GM21717 (cell line): ENCODE results near the gene RRAGC.
A peak's percentile ranks its signal among the peaks of the same experiment; 100 is the strongest.

Source experiments
- ATAC-seq: cut with Tn5 transposase; IDR thresholded peaks from one replicate; pipeline ENCODE4 v1.9.1; 2021; ENCODE audit warnings: mild to moderate bottlenecking, moderate library complexity; ENCODE audit not compliant: unreplicated experiment

RRAGC gene, protein sequence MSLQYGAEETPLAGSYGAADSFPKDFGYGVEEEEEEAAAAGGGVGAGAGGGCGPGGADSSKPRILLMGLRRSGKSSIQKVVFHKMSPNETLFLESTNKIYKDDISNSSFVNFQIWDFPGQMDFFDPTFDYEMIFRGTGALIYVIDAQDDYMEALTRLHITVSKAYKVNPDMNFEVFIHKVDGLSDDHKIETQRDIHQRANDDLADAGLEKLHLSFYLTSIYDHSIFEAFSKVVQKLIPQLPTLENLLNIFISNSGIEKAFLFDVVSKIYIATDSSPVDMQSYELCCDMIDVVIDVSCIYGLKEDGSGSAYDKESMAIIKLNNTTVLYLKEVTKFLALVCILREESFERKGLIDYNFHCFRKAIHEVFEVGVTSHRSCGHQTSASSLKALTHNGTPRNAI

DNA sequence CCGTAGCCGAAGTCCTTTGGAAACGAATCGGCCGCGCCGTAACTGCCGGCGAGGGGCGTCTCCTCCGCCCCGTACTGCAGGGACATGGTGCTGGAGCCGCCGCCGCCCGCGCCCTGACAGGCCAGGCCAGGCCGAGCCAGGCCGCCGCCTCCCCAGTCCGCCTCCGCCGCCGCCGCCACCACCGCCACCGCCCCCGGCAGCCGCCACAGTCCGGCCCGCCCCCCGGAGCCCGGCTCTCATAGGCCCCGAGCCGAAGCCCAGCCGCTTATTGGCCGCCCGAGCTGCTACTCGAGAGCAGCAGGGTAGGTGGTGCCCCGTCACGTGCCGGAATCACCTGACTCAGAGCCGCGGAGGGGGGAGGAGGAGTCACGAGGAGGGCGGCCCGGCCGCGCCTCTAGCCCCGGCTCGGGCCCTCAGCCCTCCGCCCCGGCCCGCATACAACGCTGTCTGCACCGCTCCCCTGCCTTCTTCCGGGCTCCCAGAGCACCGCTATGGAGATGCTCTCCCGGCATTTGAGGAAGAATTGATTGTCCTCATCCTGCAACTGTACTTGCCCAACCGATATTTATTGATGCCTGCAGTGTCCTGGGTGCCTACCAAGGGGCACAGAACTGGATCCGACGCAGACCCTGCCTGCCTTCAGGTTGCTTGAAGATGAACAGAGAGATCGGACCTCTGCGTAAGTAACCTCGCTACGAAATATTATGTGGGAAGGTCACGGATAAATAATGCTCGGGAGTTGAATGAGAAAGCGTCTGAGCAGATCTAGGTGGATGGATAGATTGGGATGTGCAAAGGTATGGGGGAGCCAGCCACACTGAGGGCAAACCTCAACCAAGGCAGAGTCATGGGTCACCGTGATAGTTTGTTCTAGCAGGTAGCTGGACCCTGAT, at the start of gene RRAGC:
TSS of gene RRAGC (minus strand) at position 212 of the 893 bp plus-strand sequence. CDS start at position 86, 126 bp downstream.
- ATAC-seq: peak; percentile 90

DNA sequence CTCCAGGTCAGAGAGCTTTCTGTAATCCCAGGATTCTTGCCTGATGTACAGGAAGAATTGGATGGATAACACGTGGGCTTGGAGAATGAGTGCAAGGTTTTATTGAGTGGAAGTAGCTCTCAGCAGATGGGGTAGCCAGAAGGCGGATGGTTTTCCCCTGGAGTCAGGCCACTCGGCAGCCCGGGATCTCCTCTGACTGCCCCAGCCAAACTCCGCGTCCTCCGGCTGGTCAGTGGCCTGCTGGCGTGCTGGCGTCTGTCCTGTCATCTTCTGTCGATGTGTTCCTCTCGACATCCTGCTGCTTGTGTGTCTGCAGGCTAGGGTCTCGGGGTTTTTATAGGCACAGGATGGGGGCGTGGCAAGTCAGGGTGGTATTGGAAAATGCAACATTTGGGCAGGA, 49.2 kb upstream of the RRAGC start:
- ATAC-seq: no peak

DNA sequence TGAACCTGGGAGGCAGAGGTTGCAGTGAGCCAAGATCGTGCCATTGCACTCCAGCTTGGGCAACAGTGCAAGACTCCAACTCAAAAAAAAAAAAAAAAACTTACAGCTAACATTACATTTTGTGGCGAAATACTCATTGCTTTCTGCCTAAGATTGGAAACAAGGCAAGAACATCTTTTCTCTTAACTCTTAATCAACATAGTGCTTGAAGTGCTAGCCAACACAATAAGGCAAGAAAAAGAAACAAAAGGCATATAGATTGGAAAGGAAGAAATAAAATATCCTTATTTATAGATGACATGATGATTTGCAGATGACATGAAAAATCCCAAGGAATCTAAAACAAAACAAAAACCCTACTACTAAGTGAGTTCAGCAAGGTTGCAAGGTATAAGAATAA, 46.4 kb upstream of the RRAGC start:
- no peak for ATAC-seq

DNA sequence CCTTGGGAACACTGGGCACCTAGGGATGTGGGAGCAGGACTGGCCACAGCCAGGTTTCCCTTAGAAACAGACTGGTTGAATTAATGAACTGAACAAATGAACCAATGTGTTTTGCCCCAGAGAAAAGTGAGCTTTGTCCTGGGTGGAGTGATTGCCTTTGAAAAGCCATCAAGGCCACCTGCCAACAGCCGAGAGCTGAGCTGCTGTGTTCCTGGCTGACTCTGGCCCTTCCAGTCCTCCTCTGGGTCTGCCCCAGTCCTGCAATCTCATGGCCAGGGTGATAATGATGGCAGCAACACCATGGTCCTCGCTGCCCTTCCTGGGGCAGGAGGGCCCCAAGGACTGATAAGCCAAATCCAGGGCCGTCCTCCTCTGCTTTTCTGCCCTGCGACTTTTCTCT, 40.0 kb upstream of the RRAGC start:
- no peak for ATAC-seq

DNA sequence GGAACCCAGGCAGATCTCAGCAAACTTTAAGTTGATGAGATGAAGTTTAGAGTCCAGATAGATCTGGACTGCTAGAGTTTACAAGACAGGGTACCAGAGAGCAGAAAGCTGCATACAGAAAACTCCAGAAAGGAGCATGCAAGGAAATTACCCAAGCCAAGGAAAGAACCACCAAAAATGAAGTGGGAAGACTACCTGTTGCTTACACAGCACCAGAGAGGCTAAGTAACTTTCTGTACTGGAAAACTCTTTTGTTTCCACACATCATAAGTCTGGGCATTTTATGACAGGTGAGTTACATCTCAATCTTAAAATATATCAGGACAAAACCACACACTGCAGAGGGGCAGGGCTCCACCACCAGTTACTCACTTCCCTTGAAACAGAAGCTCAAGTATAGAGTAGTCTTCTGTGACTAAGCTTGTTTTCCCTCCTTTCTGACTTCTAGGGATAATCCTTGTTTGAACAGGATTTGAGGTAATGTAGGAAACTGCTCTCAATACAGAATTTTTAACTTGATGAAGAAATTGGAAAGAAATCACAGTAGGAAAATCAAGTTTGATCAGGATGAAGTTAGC, 39.2 kb upstream of the RRAGC start:
- ATAC-seq: no peak

DNA sequence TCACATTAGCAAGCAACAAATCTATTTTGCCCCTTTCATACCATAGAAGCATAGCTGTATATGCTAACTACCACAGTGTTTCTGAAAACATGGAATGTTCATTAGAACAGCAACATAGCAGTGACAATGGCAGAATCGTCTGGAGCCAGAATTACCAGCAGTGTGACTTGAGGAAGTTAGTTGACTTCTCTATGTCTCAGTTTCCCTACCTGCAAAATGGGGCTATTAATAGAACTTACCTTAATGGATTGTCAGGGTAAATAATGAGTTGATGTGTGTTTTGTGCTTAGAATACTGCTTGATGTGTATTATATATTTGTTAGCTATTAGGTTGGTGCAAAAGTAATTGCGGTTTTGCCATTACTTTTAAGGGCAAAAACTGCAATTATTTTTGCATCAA, 36.6 kb upstream of the RRAGC start:
- no peak for ATAC-seq

DNA sequence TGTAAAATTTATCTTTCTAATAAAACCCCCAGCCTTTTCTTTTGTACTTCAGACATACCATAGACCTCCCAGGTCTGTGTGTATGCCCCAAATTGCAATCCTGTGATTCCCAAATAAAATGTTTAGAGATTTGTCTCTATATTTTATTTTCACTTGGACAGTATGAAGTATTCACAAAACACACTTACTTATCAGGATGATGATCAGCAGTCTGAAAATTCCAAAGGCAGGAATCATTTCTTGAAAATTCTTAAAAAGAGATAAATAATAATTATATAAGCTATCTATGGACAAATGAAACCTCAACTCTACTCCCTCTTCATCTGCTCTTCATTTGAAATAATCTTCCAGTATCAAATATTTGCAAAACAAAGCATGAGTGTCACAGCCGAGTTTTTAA, 33.4 kb upstream of the RRAGC start:
- no peak for ATAC-seq

DNA sequence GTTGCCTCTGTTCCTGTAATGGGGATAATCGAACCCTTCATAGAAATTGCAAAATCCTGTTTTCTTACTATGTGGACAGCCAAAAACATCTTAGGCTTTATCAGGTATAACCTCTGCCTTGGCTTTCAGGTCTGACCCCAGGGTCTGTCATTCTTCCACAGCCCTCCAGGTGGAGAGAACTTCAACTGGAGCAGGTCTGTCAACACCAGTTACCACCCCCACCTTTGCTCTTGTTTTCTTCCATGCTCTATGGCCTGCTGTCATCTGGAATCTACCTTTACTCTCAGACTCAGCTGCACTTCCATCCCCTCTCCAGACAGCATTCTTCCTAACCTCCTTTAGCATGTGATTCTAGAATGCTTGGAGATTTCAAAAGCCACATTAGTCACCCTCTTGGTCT, 32.2 kb upstream of the RRAGC start:
- ATAC-seq: no peak

DNA sequence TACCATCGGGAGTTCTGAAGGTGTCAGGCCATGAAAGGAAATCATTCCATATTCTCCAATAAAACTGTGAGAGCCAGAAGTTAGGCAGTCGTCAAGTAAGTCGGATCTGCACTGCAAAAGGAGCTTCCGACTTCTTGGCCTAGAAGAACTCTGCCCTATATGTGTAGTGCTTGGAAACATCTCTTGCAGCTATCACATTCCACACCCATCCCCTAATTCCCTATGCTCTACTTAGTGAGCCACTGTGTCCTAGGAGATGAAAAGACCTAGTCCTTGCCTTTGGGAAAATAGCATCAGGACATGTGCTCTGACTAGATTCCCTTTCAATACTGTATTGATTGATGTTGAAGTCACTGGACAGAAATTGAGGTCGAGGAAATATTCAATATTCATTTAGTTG, 30.0 kb upstream of the RRAGC start:
- no peak for ATAC-seq

DNA sequence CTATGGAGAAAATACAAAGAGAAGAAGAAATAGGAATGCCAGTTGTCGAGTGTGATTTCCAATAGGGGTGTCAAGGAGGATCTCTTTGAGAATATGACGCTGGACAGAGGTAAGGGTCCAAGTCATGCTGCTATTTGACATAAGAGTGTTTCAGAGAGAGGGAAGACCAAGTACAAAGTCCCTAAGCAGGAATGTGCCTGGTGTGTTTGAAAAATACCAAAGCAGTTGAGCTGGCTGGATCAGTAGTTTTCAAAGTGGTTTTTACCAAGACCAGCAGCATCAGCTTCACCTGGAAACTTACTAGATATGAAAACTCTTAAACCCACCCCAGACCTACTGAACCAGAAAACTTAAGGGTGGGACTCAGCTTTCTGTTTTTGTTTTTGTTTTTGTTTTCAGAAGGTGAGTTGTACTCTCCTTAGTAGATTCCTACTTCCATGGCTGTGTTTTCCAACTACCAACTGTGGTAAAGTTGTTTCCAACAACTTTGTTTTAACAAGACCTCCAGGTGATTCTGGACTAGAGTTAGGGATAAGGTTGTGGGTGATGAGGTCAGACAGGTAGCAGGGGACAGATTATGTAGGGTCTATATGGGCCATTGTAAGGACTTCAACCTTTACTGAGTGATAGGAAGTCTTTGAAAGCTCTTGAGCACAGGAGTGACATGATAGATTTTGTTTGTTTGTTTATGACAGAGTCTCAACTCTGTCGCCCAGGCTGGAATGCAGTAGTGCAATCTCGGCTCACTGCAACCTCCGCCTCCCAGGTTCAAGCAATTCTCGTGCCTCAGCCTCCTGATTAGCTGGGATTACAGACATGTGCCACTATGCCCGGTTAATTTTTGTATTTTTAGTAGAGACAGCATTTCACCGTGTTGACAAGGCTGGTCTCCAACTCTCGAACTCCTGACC, 29.1 kb upstream of the RRAGC start:
- ATAC-seq: no peak

DNA sequence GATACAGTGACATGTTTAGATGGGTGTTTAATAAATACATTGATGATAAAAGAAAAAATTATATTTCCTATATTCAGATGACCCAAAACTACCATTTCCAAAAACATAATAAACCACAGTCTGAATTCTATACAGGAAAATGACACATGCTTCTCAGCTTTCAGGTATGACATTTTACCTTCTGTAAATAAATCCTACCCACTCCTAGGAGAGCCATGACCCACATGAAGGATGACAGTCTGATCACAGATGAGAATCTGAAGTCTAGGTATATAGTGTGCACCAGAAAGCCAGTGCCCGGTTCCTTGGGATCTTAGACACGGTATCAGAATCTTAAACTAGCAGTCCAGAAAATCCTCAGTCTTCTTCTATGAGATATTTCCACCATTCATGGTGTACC, 25.5 kb upstream of the RRAGC start:
- ATAC-seq: no peak

DNA sequence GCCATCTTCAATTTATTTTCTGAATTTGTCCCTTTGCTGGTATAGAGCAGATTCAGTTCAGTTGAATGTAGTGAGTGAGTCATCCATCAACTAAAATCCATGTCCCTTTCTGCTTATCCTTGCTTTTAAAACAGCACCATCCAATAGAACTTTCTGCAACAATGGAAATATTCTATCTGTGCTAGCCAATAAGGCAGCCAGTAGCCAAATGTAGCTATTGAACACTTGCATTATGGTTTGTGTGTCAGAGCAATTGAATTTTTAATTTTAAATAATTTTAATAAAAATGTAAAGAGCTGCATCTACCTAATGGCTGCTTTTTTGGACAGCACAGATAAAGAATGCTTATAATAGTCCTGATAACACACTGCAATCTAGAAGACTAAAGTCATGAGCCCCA, 21.9 kb upstream of the RRAGC start, which contains the start of gene GJA9:
TSS of gene GJA9 (minus strand) at position 101 of the 400 bp plus-strand sequence. CDS start 5,489 bp downstream, outside the sequence.
- ATAC-seq: no peak

DNA sequence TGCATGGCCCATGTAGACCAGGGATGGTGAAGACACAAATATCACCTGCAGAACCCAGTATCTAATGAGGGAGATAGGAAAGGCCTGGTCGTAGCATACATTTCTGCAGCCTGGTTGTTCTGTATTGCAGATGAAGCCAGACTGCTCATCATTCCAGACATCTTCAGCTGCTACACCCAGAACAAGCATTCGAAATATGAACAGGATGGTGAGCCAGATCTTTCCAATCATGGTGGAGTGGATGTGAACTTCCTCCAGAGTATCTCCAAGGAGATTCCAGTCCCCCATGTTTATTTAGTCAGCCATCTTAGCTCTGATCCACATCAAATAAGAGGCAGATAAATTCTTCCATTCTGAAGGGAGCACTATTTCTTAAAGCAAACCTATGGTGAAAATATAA, 16.2 kb upstream of the RRAGC start:
- no peak for ATAC-seq

DNA sequence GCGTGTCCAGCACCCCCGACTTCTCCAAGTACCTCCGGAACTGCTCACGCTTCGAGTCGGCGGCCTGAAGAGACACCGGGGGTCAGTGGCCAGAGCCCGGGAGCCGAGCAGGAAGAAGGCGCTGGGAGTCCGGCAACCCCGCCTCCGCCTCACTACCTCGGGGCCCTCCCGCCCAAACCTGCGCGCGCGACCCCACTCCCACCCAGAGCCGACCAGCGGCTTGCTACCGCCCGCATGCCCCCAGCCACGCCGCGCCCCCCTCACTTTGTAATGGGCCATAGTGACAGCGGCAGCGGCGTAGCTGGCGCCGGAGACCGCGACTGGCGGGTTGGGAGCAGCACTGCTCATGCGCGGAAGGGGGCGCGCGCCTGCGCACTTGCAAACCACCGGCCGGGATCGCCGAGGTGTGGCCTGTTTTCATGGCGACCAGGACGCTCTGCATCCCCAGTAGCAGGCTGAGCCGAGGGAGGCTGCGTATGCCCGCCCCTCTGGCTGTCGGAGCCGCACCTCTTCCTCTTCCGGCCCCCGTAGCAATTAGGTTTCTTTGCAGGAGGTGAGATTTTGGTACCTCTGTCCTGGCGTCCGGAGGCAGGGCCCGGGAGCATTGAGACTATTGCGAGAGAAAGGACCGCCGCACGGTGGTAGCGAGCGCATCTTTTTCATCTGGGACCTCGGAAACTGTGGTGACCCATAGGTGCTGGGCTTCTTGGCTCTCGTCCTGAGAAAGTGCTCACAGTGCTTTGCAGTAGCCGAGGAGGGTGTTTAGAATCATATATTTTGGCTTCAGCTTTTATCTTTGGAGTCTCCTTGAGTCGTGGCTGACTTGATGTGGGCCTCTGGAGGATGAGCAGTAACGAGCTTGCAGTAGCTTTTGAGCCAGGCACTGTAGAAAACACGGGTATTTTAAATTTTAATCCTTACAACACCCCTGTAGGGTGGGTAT, 13.7 kb upstream of the RRAGC start, which contains the start of gene MYCBP:
TSS of gene MYCBP (minus strand) at position 322 of the 943 bp plus-strand sequence. CDS start at position 279, 43 bp downstream.
- ATAC-seq: peak; percentile 85

DNA sequence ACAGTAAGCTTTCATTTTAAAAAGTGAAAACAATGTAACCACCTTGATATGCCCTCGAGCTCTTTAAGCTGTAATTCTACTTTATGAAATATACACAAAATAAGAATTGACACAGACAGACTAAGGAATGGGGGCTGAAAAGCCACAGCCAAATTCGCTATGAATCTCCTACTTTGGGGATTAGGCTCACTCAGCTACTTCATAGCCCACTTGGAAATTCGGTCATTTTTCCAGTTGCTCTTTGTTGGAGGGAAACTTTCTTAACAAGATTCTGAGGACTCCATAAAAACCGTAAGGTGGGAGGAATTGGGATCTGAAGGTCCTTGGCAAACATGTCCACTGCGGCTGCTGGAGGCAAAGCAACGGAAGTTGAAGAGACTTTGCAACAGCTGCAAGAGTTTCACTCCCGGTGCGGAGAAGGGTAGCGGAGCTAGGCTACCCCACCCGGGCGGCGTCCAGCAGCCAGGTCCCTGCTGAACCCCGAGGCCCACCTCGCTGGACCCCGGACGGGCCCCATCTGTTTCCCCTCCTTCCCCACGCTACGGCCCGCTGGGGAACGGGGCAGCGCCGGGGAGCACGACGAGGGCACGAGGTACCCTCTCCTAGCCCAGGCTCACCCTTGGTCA, 12.9 kb upstream of the RRAGC start:
- peak; percentile 40 for ATAC-seq

DNA sequence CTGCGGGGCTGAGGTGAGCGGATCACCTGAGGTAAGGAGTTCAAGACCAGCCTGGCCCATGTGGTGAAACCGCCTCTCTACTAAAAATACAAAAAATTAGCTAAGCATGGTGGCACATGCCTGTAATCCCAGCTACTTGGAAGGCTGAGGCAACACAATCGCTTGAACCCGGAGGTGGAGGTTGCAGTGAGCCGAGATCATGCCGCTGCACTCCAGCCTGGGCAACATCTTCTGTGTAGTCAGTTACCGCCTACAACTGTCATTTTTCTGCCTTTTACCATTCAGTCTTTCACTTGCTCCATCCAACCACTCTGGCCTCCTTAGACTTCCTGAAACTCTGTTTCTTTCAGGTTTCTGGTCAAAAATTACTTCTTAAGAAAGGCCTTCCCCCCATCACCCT, 11.4 kb upstream of the RRAGC start:
- ATAC-seq: no peak

DNA sequence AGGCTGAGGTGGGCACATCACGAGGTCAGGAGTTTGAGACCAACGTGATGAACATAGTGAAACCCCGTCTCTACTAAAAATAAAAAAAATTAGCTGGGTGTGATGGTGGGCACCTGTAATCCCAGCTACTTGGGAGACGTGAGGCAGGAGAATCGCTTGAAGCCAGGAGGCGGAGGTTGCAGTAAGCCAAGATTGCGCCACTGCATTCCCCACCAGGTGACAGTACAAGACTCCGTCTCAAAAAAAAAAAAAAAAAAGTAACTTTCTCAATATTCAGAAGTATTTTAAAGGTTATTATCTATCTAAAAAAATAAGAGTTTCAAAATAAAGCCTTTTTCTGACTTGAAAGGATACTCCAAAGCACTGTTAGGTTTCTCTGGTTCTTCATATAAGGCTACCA, 7.6 kb upstream of the RRAGC start:
- ATAC-seq: no peak

DNA sequence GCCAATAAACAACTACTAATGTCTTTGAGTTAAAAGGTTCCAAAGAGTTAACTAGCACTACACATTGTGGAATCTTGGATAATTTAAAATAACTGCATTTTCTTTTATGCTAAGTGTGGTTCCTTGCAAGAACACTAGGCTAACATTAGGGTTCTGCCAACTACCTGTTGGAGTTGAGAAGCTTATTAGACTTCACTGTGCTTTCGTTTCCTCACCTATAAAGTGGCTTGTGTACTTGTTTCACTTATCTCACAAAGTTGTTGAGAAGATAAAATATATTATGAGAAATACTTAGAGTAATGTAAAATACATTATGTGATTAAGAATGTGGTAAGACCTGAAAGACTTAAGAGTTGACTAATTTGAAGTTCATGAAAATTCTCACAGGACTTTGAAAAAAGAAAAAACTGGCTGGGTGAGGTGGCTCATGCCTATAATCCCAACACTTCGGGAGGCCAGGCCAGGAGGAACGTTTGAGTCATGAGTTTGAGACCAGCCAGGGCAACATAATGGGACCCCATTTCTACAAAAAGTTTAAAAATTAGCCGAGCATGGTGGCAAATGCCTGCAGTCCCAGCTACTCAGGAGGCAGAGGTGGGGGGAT, 5.6 kb upstream of the RRAGC start:
- no peak for ATAC-seq

DNA sequence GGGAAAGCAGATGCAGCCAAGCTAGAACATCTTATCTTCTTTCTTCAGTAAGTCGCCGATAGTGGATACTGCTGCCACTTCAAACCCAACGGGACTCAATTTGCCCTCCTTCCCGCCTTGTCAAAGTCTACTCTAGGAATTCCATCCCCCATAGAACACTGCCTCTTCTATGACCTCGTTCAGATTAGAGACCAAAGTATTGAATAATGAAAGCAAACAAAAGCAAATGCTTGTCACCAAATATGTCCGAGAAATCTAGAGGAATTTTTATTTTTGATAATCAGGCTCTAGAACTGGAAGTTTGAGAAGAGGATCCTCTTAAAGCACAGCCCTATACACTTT, 853 bp upstream of the RRAGC start:
- no peak for ATAC-seq
